ENCODE results near the gene NTRK2. TPM values are rescaled to one million over a fixed set of nuclear protein-coding genes. Genes with fewer than 3 reads are reported as not detected.

The NTRK2 gene
- total and polyA plus RNA-seq, 12 donors = 0.43 to 5.6 (median 2.1) TPM

- 4 to 13% (median 8%) methylated on average over 1 of the region's 1 CpG for WGBS, 4 donors
- Histone ChIP-seq H3K9me3 (replicated peaks in 1 of 3) (no peaks in the 10 kb centered on the region), H3K27me3 (no peaks in the 10 kb centered on the region), H3K27ac (no peak overlapping the region), H3K4me3 (no peak overlapping the region), H3K4me1 (replicated peaks in 1 of 2) (no peaks in the 10 kb centered on the region), H3K36me3 (replicated peaks in 1 of 2) (no peaks in the 10 kb centered on the region)
- TF ChIP-seq POLR2A (IDR thresholded peaks at IDR 0.05) (no peak), CTCF (IDR thresholded peaks at IDR 0.05) (no peak)
- intact Hi-C loops (cut with DNase I) = no loop called here
- DNase-seq = no peak
Observed at GRCh38 chr9:85025638-85026037, 356.1 kb downstream of the NTRK2 start.

- Histone ChIP-seq H3K9me3 (replicated peaks in 1 of 3) (no peaks in the 10 kb centered on the region), H3K36me3 (replicated peaks in 1 of 2) (no peaks in the 10 kb centered on the region), H3K4me1 (replicated peaks in 1 of 2) (no peaks in the 10 kb centered on the region), H3K27ac (no peak overlapping the region), H3K27me3 (no peaks in the 10 kb centered on the region), H3K4me3 (no peak overlapping the region)
- intact Hi-C loops (cut with DNase I) = no loop called here
- TF ChIP-seq POLR2A (IDR thresholded peaks at IDR 0.05) (no peak), CTCF (IDR thresholded peaks at IDR 0.05) (no peak)
- no peak for DNase-seq
- WGBS, 4 donors = 62 to 87% (median 74%) methylated on average over 3 of the region's 3 CpGs
Observed at GRCh38 chr9:85027870-85028269, 358.3 kb downstream of the NTRK2 start.

GRCh38 chr9:85030316-85030715, 360.8 kb downstream of the NTRK2 start:
- intact Hi-C loops (cut with DNase I) = no loop called here
- no peaks in the 10 kb centered on the region for H3K4me1 ChIP-seq (replicated peaks in 1 of 2)
- DNase-seq = no peak
- no peaks in the 10 kb centered on the region for H3K9me3 ChIP-seq (replicated peaks in 1 of 3)
- H3K27me3 ChIP-seq = no peaks in the 10 kb centered on the region
- WGBS, 4 donors = 28 to 40% (median 33%) methylated on average over 1 of the region's 1 CpG
- no peaks in the 10 kb centered on the region for H3K36me3 ChIP-seq (replicated peaks in 1 of 2)
- TF ChIP-seq CTCF (IDR thresholded peaks at IDR 0.05) (no peak), POLR2A (IDR thresholded peaks at IDR 0.05) (no peak)
- H3K4me3 ChIP-seq = no peak overlapping the region
- no peak overlapping the region for H3K27ac ChIP-seq

GRCh38 chr9:85036496-85036895, 367.0 kb downstream of the NTRK2 start:
- 46 to 71% (median 59%) methylated on average over 2 of the region's 2 CpGs for WGBS, 4 donors
- intact Hi-C loops (cut with DNase I) = no loop called here
- H3K36me3 ChIP-seq (replicated peaks in 1 of 2) = no peaks in the 10 kb centered on the region
- no peak overlapping the region for H3K4me3 ChIP-seq
- H3K4me1 ChIP-seq (replicated peaks in 1 of 2) = no peaks in the 10 kb centered on the region
- no peak overlapping the region for H3K27ac ChIP-seq
- no peaks in the 10 kb centered on the region for H3K27me3 ChIP-seq
- DNase-seq = no peak
- H3K9me3 ChIP-seq (replicated peaks in 1 of 3) = no peaks in the 10 kb centered on the region
- no peak for TF ChIP-seq CTCF (IDR thresholded peaks at IDR 0.05)
- no peak for TF ChIP-seq POLR2A (IDR thresholded peaks at IDR 0.05)
